Neural cell (in vitro differentiated cells): Measurements from ENCODE around the gene RSRP1.
"Not testable (repeated sequence)": the region's sequence is repeated elsewhere in the genome, so short reads cannot be mapped to it uniquely, and the experiment has no call there.

ENCODE experiments used
- EP300 ChIP-seq: fragments of 450-650 bp; conservative IDR thresholded peaks from 2 replicates; pipeline ENCODE4 v1.6.1; 2014; ENCODE audit warnings: antibody characterized with exemption, mild to moderate bottlenecking, moderate library complexity; ENCODE audit not compliant: poor library complexity, severe bottlenecking
- EZH2 ChIP-seq: fragments of 200-600, 300-800 bp; shearing (Covaris generic), sonication (generic); IDR thresholded peaks from 2 replicates; pipeline ENCODE4 v1.6.1; 2014; ENCODE audit warnings: antibody characterized with exemption, low read length, borderline replicate concordance, mild to moderate bottlenecking; ENCODE audit not compliant: insufficient read depth, poor library complexity, severe bottlenecking
- POLR2AphosphoS5 ChIP-seq: IDR thresholded peaks from 2 replicates; pipeline ENCODE4 v1.6.1; 2012
- RAD21 ChIP-seq: fragments of 450-650 bp; conservative IDR thresholded peaks from 2 replicates; pipeline ENCODE4 v1.6.1; 2014; ENCODE audit warnings: antibody characterized with exemption, mild to moderate bottlenecking, moderate library complexity
- REST ChIP-seq: IDR thresholded peaks from 2 replicates; pipeline ENCODE4 v1.6.1; 2012; ENCODE audit warnings: borderline replicate concordance
- TAF1 ChIP-seq: IDR thresholded peaks from 2 replicates; pipeline ENCODE4 v1.6.1; 2012; ENCODE audit warnings: low read depth
- TF ChIP-seq, protein P1 (sequence below): fragments of 450-650 bp; IDR thresholded peaks from 2 replicates; pipeline ENCODE4 v1.5.1; 2014; ENCODE audit warnings: antibody characterized with exemption, mild to moderate bottlenecking, moderate library complexity; ENCODE audit not compliant: poor library complexity, severe bottlenecking

DNA sequence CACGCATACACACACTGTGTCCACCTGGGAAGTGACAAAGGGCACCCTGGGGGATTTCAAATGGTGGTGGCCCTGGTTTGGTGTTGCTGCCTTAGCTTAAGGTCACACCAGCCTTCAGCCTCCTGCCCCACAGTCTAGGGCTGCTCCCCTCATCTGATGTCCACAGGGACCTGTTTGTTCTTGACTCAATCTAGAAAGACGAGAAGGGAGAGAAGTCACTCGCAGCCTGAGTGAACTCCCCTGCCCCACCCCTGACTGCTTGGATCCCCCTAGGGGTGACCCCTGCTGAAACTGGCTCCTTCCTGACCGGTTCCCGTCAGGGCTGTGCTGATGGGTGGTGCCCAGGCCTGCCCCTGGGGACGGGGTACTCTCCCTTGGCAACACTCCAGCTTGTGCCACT lies 39.9 kb upstream of the RSRP1 start:
- not testable (repeated sequence) for TF ChIP-seq TAF1, EZH2, REST, EP300, POLR2AphosphoS5, RAD21
- TF ChIP-seq, protein P1, sequence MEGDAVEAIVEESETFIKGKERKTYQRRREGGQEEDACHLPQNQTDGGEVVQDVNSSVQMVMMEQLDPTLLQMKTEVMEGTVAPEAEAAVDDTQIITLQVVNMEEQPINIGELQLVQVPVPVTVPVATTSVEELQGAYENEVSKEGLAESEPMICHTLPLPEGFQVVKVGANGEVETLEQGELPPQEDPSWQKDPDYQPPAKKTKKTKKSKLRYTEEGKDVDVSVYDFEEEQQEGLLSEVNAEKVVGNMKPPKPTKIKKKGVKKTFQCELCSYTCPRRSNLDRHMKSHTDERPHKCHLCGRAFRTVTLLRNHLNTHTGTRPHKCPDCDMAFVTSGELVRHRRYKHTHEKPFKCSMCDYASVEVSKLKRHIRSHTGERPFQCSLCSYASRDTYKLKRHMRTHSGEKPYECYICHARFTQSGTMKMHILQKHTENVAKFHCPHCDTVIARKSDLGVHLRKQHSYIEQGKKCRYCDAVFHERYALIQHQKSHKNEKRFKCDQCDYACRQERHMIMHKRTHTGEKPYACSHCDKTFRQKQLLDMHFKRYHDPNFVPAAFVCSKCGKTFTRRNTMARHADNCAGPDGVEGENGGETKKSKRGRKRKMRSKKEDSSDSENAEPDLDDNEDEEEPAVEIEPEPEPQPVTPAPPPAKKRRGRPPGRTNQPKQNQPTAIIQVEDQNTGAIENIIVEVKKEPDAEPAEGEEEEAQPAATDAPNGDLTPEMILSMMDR, result not testable (repeated sequence)
